Kidney (tissue), 14 donors: Measurements from ENCODE around the gene FN3K. TPM values are rescaled to one million over a fixed set of nuclear protein-coding genes. Genes with fewer than 3 reads are reported as not detected.

Source experiments
- DNase-seq, 5 donors: peaks; one replicate each; pipeline ENCODE4 v3.0.0-alpha.2; 2013 to 2020
- FAIRE-seq: peaks from 2 replicates; lab custom pipeline; 2012; peaks lifted over from hg19 to GRCh38; lab: Jason Lieb, UNC
- H3K27ac ChIP-seq, 2 donors: one replicate each; pipeline ENCODE4 v1.7.0; 2013; ENCODE audit warnings: low read depth in 2 of 2, low read length in 2 of 2, inconsistent platforms in 1 of 2
- H3K27me3 ChIP-seq: one replicate; pipeline ENCODE4 v1.7.1; 2013; ENCODE audit warnings: low read length, inconsistent platforms; ENCODE audit not compliant: control insufficient read depth, insufficient read depth
- H3K36me3 ChIP-seq, 3 donors: one replicate each; pipeline versions ENCODE4 v1.7.0 to v1.7.1; 2013; ENCODE audit warnings: low read length in 3 of 3, control low read depth in 1 of 3, inconsistent platforms in 1 of 3; ENCODE audit not compliant: insufficient read depth in 3 of 3, control insufficient read depth in 2 of 3
- H3K4me1 ChIP-seq, 3 donors: one replicate each; pipeline versions ENCODE4 v1.7.0 to v1.7.1; 2013; ENCODE audit warnings: low read length in 3 of 3, inconsistent platforms in 1 of 3, low read depth in 1 of 3; ENCODE audit not compliant: control insufficient read depth in 2 of 3, insufficient read depth in 2 of 3
- H3K4me3 ChIP-seq, 3 donors: one replicate each; pipeline versions ENCODE4 v1.7.0 to v1.8.1; 2013; ENCODE audit warnings: low read length in 3 of 3, control low read depth in 1 of 3, inconsistent platforms in 1 of 3
- H3K9ac ChIP-seq, 3 donors: one replicate each; pipeline versions ENCODE4 v1.7.0 to v1.7.1; 2013; ENCODE audit warnings: low read length in 3 of 3, control low read depth in 1 of 3, inconsistent platforms in 1 of 3
- H3K9me3 ChIP-seq, 3 donors: one replicate each; pipeline versions ENCODE4 v1.7.0 to v1.7.1; 2013; ENCODE audit warnings: low read length in 3 of 3, control low read depth in 1 of 3, inconsistent platforms in 1 of 3; ENCODE audit not compliant: control insufficient read depth in 2 of 3, insufficient read depth in 1 of 3
- CTCF ChIP-seq: IDR thresholded peaks from 3 replicates; pipeline ENCODE4 v1.5.1; 2012; ENCODE audit warnings: mild to moderate bottlenecking, moderate library complexity, borderline replicate concordance; ENCODE audit not compliant: insufficient read depth; ENCODE audit errors: extremely low read depth
- intact Hi-C: fragments of 100-400 bp; cut with DNase I; formaldehyde crosslinking; loops from one replicate; pipeline ENCODE4 v1.11.1; 2022
- polyA plus RNA-seq: library from polyadenylated mRNA; stranded (reverse); fragments of 350-450 nt; fragmentation: Illumina TruSeq; extraction: RNeasy Lipid Tissue Mini Kit (QIAGEN cat#74804); gene quantifications from one replicate; pipeline ENCODE4 v1.2.3, GENCODE V29; 2014; ENCODE audit warnings: low read depth, low replicate concordance; ENCODE audit not compliant: insufficient read depth
- total RNA-seq: library from RNA; stranded (reverse); fragmentation: NEBNext Ultra II Directional; extraction: Animal tissue kit (Norgen Biotek cat#: 25700); gene quantifications from one replicate; pipeline ENCODE4 v1.2.1, GENCODE V29; 2021
- donor health status: control.
- donor health status: control.
- donor health status: control.
- donor health status: control.
- donor health status: control.
- donor health status: DM: yes; HTN: yes; CAD: no.
- donor health status: Normal renal cell carcinoma (clear cell type).

Gene FN3K
- total and polyA plus RNA-seq, 2 donors from 2014 or later, result 33.3 to 114 TPM

GRCh38 chr17:82687375-82687861, 48.0 kb upstream of the FN3K start:
- Histone ChIP-seq H3K4me1 (peaks cover 0 to 19% (median 17%) of the 10 kb centered on the region in 3 donors), H3K27me3 (no peaks in the 10 kb centered on the region), H3K36me3 (no peaks in the 10 kb centered on the region), H3K27ac (peak overlapping the region; percentile 93 to 98), H3K4me3 (no peak overlapping the region), H3K9me3 (no peaks in the 10 kb centered on the region), H3K9ac (peak overlapping the region in 1 of 3 donors; percentile 78)
- no peak for TF ChIP-seq CTCF
- intact Hi-C loops, result no loop called here
- peak; percentile 62 to 86 (median 82) for DNase-seq
- FAIRE-seq, result peak; percentile 92

GRCh38 chr17:82687871-82688270, 47.5 kb upstream of the FN3K start:
- Histone ChIP-seq H3K4me3 (no peak overlapping the region), H3K9me3 (no peaks in the 10 kb centered on the region), H3K4me1 (peaks cover 0 to 19% (median 17%) of the 10 kb centered on the region in 3 donors), H3K27me3 (no peaks in the 10 kb centered on the region), H3K36me3 (no peaks in the 10 kb centered on the region), H3K9ac (peak overlapping the region in 1 of 3 donors; percentile 78), H3K27ac (peak overlapping the region; percentile 93 to 98)
- FAIRE-seq (no peak), DNase-seq (peak in 2 of 5 donors; percentile 46 to 64)
- TF ChIP-seq CTCF, result no peak
- intact Hi-C loops, result no loop called here

- intact Hi-C loops, result no loop called here
- no peaks in the 10 kb centered on the region for H3K36me3 ChIP-seq
- H3K4me3 ChIP-seq, result no peak overlapping the region
- peaks cover 0 to 19% (median 15%) of the 10 kb centered on the region in 3 donors for H3K4me1 ChIP-seq
- no peaks in the 10 kb centered on the region for H3K27me3 ChIP-seq
- peak overlapping the region in 1 of 3 donors; percentile 61 for H3K9ac ChIP-seq
- peak overlapping the region; percentile 8 to 80 for H3K27ac ChIP-seq
- FAIRE-seq, result no peak
- peak in 1 of 5 donors; percentile 51 for DNase-seq
- H3K9me3 ChIP-seq, result no peaks in the 10 kb centered on the region
- TF ChIP-seq CTCF, result no peak
Measured at GRCh38 chr17:82689077-82689476, 46.3 kb upstream of the FN3K start.
